Fibroblast of villous mesenchyme (primary cell): ENCODE data around the gene FIBCD1. TPM values are rescaled to one million over a fixed set of nuclear protein-coding genes. Genes with fewer than 3 reads are reported as not detected.

Experiments used
- DNase-seq: peaks from one replicate; pipeline ENCODE4 v3.0.0-alpha.2; 2010; ENCODE audit warnings: low read depth
- H3K4me3 ChIP-seq: 2 replicates; pipeline ENCODE4 v1.5.1; 2011; ENCODE audit warnings: low read depth, mild to moderate bottlenecking, low read length
- total RNA-seq: library from RNA; depleted of rRNA; stranded (reverse); fragments of >200 nt; gene quantifications from 2 replicates; pipeline ENCODE4 v1.2.3, GENCODE V29; 2012
- TF ChIP-seq, protein P1 (sequence below): IDR thresholded peaks from 2 replicates; pipeline ENCODE4 v1.5.1; 2012; ENCODE audit warnings: low read depth, mild to moderate bottlenecking, low read length; ENCODE audit not compliant: insufficient read depth

FIBCD1 gene
- total RNA-seq, 1 donor = 4.3 TPM

DNA sequence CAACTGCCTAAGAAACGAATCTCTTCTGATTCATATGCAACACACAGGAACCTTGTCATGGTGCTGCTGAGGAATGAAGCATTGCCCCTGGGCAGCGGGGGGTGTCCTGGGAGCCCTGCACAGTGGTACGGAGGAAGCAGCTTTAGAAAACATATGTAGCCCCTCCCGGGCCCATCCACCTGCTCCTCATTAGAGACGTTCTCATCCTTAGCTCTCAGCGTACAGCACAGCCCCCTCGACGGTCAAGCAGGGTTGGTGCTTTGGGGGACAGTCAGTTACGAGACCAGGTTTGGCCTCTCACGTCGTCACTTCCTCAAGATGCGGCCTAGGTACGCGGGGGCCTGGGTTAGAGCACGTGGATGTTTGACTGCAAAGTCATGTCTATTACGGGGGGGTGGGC, 41.5 kb upstream of the FIBCD1 start:
- TF ChIP-seq, protein P1, sequence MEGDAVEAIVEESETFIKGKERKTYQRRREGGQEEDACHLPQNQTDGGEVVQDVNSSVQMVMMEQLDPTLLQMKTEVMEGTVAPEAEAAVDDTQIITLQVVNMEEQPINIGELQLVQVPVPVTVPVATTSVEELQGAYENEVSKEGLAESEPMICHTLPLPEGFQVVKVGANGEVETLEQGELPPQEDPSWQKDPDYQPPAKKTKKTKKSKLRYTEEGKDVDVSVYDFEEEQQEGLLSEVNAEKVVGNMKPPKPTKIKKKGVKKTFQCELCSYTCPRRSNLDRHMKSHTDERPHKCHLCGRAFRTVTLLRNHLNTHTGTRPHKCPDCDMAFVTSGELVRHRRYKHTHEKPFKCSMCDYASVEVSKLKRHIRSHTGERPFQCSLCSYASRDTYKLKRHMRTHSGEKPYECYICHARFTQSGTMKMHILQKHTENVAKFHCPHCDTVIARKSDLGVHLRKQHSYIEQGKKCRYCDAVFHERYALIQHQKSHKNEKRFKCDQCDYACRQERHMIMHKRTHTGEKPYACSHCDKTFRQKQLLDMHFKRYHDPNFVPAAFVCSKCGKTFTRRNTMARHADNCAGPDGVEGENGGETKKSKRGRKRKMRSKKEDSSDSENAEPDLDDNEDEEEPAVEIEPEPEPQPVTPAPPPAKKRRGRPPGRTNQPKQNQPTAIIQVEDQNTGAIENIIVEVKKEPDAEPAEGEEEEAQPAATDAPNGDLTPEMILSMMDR = no peak
- H3K4me3 ChIP-seq = no peak overlapping the region
- DNase-seq = no peak

DNA sequence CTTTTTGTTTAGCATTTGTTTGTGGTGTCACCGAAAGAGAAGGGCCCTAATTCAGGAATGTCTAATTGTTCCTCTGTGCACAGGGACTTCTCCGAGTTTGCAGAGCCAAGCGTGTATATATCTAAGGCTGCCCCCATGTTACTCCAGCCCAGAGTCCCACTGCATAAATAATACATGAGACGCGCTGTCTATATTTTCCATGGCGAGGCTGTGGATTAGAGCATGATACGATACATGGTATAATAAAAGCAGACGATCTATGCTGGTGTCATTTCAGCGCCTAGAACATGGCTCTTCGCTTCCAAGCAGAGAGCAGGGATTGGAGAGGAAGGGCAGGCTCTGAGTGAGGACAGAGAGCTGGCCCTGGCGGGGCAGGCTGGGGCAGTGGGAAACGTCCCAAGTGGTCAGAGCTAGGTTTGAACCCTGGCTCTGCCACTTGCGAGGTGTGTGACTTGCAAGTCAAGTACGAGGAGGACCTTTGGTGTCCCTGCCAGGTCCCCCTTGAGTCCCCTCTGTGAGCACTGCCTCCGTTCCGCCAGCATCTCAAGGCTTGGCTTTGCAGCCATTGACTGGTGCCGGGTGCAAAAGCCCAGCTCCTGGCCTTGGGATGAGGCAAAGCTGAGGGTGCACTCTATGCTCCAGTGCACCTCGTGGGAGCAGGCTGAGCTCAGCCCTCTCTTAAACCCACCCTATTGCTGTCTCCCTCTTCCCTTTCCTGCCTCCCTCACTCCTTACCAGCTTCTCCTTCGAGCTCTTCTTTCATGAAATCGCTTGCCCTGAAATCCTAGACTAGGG, 40.7 kb upstream of the FIBCD1 start:
- no peak overlapping the region for H3K4me3 ChIP-seq
- TF ChIP-seq, protein P1 = no peak
- DNase-seq = no peak

DNA sequence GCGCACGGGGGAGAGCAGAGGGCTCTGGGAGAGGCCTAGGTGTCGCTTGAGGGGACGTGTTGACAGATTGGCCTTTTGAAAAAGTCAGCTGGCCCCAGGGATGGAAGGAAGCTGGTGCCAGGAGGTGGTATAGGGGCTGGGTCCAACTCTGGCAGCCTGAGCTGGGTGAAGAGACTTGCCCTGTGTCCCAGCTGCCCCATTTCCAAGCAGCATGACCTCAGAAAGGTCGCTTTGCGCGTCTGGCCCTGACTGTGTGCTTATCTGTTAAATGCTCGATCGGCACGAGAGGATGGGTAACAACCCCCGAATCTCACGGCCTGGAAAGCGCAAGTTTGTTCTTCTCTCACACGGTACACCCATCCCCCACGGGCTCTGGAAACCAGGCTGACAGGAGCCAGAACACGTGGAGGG, 38.8 kb upstream of the FIBCD1 start:
- TF ChIP-seq, protein P1 = no peak
- DNase-seq = no peak
- no peak overlapping the region for H3K4me3 ChIP-seq

DNA sequence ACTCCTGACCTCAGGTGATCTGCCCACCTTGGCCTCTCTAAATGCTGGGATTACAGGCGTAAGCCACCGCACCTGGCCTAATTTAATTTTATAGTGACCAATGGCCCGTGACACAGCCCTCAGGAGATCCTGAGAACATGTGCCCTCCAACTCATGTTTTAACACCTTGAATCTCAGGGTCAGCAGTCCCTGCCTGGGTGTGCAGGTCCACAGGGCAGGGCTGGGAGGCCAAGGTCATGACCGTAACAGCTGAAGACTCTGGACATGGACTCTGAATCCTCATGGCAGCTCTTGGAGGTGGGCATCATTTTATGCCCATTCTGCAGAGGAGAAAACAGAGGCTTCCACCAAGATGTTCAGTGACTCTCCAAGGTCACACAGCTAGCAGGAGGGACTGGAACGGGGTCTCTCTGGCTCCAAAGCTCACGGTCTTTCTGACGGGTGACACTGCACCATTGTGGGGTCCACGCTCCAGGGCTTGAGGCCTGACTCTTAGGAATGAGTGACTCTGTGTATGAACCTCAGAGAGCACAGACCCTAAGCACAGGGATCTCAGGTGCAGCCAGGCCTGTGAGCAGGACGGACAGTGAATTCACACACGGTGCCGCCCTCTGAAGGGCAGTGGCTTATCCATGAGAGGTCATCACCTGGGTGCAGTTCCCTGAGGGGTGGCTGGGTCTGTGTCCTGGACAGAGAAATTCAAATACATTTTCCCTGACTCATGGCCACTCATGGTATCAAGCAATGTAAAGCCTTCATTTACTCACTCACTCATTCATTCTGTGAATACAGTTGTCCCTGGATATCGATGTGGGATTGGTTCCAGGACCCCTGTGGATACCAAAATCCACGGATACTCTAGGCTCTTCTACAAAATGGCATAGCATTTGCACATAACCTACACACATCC, 37.1 kb upstream of the FIBCD1 start:
- H3K4me3 ChIP-seq = no peak overlapping the region
- DNase-seq = no peak
- TF ChIP-seq, protein P1 = no peak

DNA sequence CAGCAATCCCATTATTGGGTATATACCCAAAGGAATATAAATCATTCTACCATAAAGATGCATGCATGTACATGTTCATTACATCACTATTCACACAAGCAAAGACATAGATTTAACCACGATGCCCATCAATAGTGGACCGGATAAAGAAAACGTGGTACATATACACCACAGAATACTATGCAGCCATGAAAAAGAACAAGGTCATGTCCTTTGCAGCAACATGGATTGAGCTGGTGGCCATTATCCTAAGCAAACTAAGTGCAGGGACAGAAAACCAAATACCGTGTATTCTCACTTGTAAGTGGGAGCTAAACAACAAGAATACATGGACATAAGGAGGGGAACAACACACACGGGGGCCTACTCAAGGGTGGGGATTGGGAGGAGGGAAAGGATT, 36.1 kb upstream of the FIBCD1 start:
- H3K4me3 ChIP-seq = no peak overlapping the region
- DNase-seq = no peak
- TF ChIP-seq, protein P1 = no peak

DNA sequence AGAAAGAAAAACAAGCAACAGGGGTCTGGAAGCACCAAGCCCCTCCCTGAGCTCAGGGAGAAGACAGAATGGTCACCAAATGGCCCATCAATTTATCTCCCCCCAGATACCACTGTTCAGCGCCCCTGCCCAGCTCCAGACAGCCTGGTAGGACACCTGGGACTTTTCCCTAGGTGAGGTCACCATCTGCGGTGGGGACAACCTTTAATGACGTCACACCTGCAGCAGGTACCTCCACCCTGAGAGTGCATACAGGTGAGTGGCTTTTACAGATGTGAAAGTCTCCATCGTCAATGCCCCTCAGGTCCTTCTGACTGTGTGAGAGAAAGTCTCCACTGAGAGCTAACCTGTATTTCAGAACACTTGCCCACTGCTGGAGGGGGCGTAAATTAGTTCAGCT, 35.6 kb upstream of the FIBCD1 start:
- no peak overlapping the region for H3K4me3 ChIP-seq
- no peak for DNase-seq
- TF ChIP-seq, protein P1 = no peak
